HepG2 (cell line): ENCODE measurements around the gene GNG7. TPM values are rescaled to one million over a fixed set of nuclear protein-coding genes. Genes with fewer than 3 reads are reported as not detected.

Source experiments
- ATF6 ChIP-seq: sonication (generic); formaldehyde crosslinking; conservative IDR thresholded peaks from 2 replicates; pipeline ENCODE4 v1.4.0; 2020; ENCODE audit warnings: missing genetic modification reagents
- BHLHE40 ChIP-seq: IDR thresholded peaks from 2 replicates; pipeline ENCODE4 v1.6.1; 2011; ENCODE audit warnings: low read length, improper control_type of control experiment
- BORCS8-MEF2B ChIP-seq: sonication (generic); formaldehyde crosslinking; IDR thresholded peaks from 2 replicates; pipeline ENCODE4 v1.8.0; 2022; ENCODE audit warnings: mild to moderate bottlenecking, missing genetic modification reagents
- GFI1 ChIP-seq: sonication (generic); formaldehyde crosslinking; IDR thresholded peaks from 2 replicates; pipeline ENCODE4 v1.5.0; 2020; ENCODE audit warnings: missing genetic modification reagents, mild to moderate bottlenecking, borderline replicate concordance
- ISX ChIP-seq: sonication (generic); formaldehyde crosslinking; conservative IDR thresholded peaks from 2 replicates; pipeline ENCODE4 v1.5.0; 2020; ENCODE audit warnings: missing genetic modification reagents
- KMT2B ChIP-seq: IDR thresholded peaks from 2 replicates; pipeline ENCODE4 v1.6.1; 2016; ENCODE audit warnings: missing genetic modification reagents, missing compliant biosample characterization
- RCOR2 ChIP-seq: IDR thresholded peaks from 2 replicates; pipeline ENCODE4 v1.6.1; 2016; ENCODE audit warnings: missing biosample characterization, missing genetic modification reagents
- RXRA ChIP-seq: sonication (generic); formaldehyde crosslinking; IDR thresholded peaks from 2 replicates; pipeline ENCODE4 v1.5.1; 2020; ENCODE audit warnings: missing genetic modification reagents
- SMYD3 ChIP-seq: sonication (generic); formaldehyde crosslinking; IDR thresholded peaks from 2 replicates; pipeline ENCODE4 v1.8.1; 2023; ENCODE audit warnings: mild to moderate bottlenecking, missing genetic modification reagents
- TAF15 ChIP-seq: fragments of 200-400 bp; formaldehyde crosslinking; IDR thresholded peaks from one replicate; pipeline ENCODE4 v1.6.1; 2018; ENCODE audit warnings: mild to moderate bottlenecking, low read depth, low read length; ENCODE audit not compliant: poor library complexity, severe bottlenecking
- TGIF2 ChIP-seq: IDR thresholded peaks from 2 replicates; pipeline ENCODE4 v1.6.1; 2016; ENCODE audit warnings: control low read depth, missing compliant biosample characterization
- ZFP36L2 ChIP-seq: sonication (generic); formaldehyde crosslinking; IDR thresholded peaks from 2 replicates; pipeline ENCODE4 v1.4.0; 2020; ENCODE audit warnings: missing genetic modification reagents
- ZNF205 ChIP-seq: IDR thresholded peaks from 2 replicates; pipeline ENCODE4 v1.6.1; 2018; ENCODE audit warnings: missing biosample characterization, missing genetic modification reagents
- ZNF317 ChIP-seq: sonication (generic); formaldehyde crosslinking; IDR thresholded peaks from 2 replicates; pipeline ENCODE4 v1.5.0; 2020; ENCODE audit warnings: mild to moderate bottlenecking, missing genetic modification reagents
- ZNF335 ChIP-seq: sonication (generic); formaldehyde crosslinking; IDR thresholded peaks from 2 replicates; pipeline ENCODE4 v1.4.0; 2020; ENCODE audit warnings: missing genetic modification reagents
- ZNF678 ChIP-seq: sonication (generic); formaldehyde crosslinking; IDR thresholded peaks from 2 replicates; pipeline ENCODE4 v1.4.0; 2020; ENCODE audit warnings: mild to moderate bottlenecking, missing genetic modification reagents
- ZNF761 ChIP-seq: sonication (generic); formaldehyde crosslinking; conservative IDR thresholded peaks from 2 replicates; pipeline ENCODE4 v1.4.0; 2020; ENCODE audit warnings: mild to moderate bottlenecking, missing genetic modification reagents
- polyA plus RNA-seq, 8 experiments: library from polyadenylated mRNA; depleted of rRNA in 3 of 8; stranded (reverse) in 7 of 8; unstranded in 1 of 8; fragments of >200 nt; fragmentation: Illumina TruSeq in 4 of 8; extraction: Trizol in 4 of 8; gene quantifications; 2 replicates each; pipeline versions ENCODE4 v1.2.1 to v1.2.3, GENCODE V29; 2011 to 2016; ENCODE audit warnings: low read depth in 4 of 8, missing spikeins in 1 of 8, mixed read lengths in 1 of 8; ENCODE audit not compliant: insufficient read depth in 1 of 8
- total RNA-seq, 5 experiments: library from RNA; depleted of rRNA; stranded (reverse); fragments of >200 nt; fragmentation: Illumina TruSeq; extraction: Trizol; gene quantifications; 2 replicates each; pipeline ENCODE4 v1.2.3, GENCODE V29; 2016; ENCODE audit warnings: low read depth in 1 of 5
- TF ChIP-seq, protein P1 (sequence below): sonication (generic); formaldehyde crosslinking; IDR thresholded peaks from 2 replicates; pipeline ENCODE4 v1.4.0; 2020; ENCODE audit warnings: missing genetic modification reagents, mild to moderate bottlenecking, borderline replicate concordance
- TF ChIP-seq, protein P2 (sequence below): sonication (generic); formaldehyde crosslinking; IDR thresholded peaks from 2 replicates; pipeline ENCODE4 v1.5.1; 2020; ENCODE audit warnings: mild to moderate bottlenecking, missing genetic modification reagents, borderline replicate concordance
- TF ChIP-seq, protein P3 (sequence below): sonication (generic); formaldehyde crosslinking; IDR thresholded peaks from 2 replicates; pipeline ENCODE4 v1.4.0; 2020; ENCODE audit warnings: mild to moderate bottlenecking, missing genetic modification reagents, borderline replicate concordance

The GNG7 gene
- total and polyA plus RNA-seq, 2 of the 13 experiments (the other 11 are each of a cell fraction or from before 2014, with no cell fraction given): 1.4 to 3.3 TPM

- TF ChIP-seq ZNF317 (CRISPR knock-in tag) (peak; percentile 50; the same call in 1 of the 2 replicates), ZNF761 (CRISPR knock-in tag) (no peak), TAF15 (no peak), ZNF335 (CRISPR knock-in tag) (peak; percentile 42; the same call in 1 of the 2 replicates), SMYD3 (CRISPR knock-in tag) (no peak), BHLHE40 (peak; percentile 42), ZFP36L2 (CRISPR knock-in tag) (no peak), ZNF678 (0 out of 2 replicates have a peak, but pooled peaks have one; percentile 70), KMT2B (CRISPR knock-in tag) (peak; percentile 46; the same call in 1 of the 2 replicates), ZNF205 (CRISPR knock-in tag) (peak; percentile 45; the same call in 1 of the 2 replicates), ATF6 (no peak), GFI1 (CRISPR knock-in tag) (peak; percentile 64; the same call in 1 of the 2 replicates), BORCS8-MEF2B (no peak), TGIF2 (CRISPR knock-in tag) (peak; percentile 67; the same call in 1 of the 2 replicates), RXRA (CRISPR knock-in tag) (peak; percentile 91), ISX (CRISPR knock-in tag) (no peak), RCOR2 (CRISPR knock-in tag) (peak; percentile 61)
- TF ChIP-seq, protein P1, sequence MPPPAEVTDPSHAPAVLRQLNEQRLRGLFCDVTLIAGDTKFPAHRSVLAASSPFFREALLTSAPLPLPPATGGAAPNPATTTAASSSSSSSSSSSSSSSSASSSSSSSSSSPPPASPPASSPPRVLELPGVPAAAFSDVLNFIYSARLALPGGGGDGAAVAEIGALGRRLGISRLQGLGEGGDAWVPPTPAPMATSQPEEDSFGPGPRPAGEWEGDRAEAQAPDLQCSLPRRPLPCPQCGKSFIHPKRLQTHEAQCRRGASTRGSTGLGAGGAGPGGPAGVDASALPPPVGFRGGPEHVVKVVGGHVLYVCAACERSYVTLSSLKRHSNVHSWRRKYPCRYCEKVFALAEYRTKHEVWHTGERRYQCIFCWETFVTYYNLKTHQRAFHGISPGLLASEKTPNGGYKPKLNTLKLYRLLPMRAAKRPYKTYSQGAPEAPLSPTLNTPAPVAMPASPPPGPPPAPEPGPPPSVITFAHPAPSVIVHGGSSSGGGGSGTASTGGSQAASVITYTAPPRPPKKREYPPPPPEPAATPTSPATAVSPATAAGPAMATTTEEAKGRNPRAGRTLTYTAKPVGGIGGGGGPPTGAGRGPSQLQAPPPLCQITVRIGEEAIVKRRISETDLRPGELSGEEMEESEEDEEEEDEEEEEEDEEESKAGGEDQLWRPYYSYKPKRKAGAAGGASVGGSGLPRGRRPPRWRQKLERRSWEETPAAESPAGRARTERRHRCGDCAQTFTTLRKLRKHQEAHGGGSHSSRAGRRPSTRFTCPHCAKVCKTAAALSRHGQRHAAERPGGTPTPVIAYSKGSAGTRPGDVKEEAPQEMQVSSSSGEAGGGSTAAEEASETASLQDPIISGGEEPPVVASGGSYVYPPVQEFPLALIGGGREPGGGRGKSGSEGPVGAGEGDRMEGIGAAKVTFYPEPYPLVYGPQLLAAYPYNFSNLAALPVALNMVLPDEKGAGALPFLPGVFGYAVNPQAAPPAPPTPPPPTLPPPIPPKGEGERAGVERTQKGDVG (CRISPR knock-in tag): peak; percentile 94; the same call in 1 of the 2 replicates
- TF ChIP-seq, protein P2, sequence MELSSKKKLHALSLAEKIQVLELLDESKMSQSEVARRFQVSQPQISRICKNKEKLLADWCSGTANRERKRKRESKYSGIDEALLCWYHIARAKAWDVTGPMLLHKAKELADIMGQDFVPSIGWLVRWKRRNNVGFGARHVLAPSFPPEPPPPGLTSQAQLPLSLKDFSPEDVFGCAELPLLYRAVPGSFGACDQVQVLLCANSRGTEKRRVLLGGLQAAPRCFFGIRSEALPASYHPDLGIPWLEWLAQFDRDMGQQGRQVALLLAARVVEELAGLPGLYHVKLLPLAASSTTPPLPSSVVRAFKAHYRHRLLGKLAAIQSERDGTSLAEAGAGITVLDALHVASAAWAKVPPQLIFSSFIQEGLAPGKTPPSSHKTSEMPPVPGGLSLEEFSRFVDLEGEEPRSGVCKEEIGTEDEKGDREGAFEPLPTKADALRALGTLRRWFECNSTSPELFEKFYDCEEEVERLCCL (CRISPR knock-in tag): no peak
- TF ChIP-seq, protein P3, sequence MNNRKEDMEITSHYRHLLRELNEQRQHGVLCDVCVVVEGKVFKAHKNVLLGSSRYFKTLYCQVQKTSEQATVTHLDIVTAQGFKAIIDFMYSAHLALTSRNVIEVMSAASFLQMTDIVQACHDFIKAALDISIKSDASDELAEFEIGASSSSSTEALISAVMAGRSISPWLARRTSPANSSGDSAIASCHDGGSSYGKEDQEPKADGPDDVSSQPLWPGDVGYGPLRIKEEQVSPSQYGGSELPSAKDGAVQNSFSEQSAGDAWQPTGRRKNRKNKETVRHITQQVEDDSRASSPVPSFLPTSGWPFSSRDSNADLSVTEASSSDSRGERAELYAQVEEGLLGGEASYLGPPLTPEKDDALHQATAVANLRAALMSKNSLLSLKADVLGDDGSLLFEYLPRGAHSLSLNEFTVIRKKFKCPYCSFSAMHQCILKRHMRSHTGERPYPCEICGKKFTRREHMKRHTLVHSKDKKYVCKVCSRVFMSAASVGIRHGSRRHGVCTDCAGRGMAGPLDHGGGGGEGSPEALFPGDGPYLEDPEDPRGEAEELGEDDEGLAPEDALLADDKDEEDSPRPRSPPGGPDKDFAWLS (CRISPR knock-in tag): no peak
Observed at GRCh38 chr19:2540646-2541454, 161.6 kb downstream of the GNG7 start (continued).
